ENCODE results near the gene KIF19.

DNA sequence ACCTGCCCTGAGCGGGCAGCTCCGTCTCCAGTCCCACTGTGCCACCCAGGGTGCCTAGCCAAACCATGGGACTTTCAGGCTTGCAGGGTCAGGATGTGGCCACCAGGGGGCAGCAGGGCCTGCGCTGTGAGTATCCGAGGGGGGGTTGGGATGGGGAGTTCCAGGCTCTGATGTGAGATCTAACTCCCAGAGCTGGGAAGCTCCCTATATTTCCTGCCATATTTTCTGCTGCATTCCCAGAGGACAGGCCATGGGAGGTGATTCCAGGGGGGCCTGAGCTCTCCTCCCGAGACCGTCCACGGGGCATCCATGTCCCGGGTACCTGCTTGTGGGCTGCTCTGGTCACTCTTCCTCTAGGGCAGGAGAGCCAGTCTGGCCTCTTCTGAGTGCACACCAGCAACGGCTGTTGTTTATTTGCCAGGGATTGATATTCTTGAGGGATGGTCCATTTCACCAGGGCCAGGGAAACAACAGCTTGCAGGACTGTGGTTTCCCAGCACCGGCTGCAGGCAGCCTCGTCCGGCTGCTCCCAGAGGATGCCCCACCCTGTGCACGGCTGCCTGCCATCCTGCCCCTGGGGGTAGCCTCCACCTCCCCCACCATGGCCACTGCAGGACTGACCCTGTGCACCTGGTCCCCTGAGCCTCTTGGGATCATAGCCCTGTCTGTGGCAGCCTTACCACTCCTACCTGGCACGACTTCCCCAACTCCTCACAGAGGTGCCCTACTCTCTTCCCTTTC is 42.5 kb downstream of the KIF19 start:
- TF ChIP-seq, protein P1, sequence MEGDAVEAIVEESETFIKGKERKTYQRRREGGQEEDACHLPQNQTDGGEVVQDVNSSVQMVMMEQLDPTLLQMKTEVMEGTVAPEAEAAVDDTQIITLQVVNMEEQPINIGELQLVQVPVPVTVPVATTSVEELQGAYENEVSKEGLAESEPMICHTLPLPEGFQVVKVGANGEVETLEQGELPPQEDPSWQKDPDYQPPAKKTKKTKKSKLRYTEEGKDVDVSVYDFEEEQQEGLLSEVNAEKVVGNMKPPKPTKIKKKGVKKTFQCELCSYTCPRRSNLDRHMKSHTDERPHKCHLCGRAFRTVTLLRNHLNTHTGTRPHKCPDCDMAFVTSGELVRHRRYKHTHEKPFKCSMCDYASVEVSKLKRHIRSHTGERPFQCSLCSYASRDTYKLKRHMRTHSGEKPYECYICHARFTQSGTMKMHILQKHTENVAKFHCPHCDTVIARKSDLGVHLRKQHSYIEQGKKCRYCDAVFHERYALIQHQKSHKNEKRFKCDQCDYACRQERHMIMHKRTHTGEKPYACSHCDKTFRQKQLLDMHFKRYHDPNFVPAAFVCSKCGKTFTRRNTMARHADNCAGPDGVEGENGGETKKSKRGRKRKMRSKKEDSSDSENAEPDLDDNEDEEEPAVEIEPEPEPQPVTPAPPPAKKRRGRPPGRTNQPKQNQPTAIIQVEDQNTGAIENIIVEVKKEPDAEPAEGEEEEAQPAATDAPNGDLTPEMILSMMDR (IDR thresholded peaks at IDR 0.05), result peak; percentile 78 to 99 (median 89)
- no peak for TF ChIP-seq POLR2A (IDR thresholded peaks at IDR 0.05)

Data from thyroid gland (tissue), 4 donors.